Measurements from ENCODE around the gene RIT2.

RIT2 gene

GRCh38 chr18:42936289-42936688 is 179.2 kb downstream of the RIT2 start:
- Histone ChIP-seq H3K4me3 (replicated peaks; ENCODE audit: insufficient read depth, low read length) (no peak overlapping the region), H3K27ac (replicated peaks) (no peak overlapping the region), H3K27me3 (ENCODE audit: insufficient read depth, poor library complexity, severe bottlenecking) (no peaks in the 10 kb centered on the region)
- no peak for TF ChIP-seq GABPA (IDR thresholded peaks at IDR 0.05; ENCODE audit: low read depth)
- TF ChIP-seq, protein P1, sequence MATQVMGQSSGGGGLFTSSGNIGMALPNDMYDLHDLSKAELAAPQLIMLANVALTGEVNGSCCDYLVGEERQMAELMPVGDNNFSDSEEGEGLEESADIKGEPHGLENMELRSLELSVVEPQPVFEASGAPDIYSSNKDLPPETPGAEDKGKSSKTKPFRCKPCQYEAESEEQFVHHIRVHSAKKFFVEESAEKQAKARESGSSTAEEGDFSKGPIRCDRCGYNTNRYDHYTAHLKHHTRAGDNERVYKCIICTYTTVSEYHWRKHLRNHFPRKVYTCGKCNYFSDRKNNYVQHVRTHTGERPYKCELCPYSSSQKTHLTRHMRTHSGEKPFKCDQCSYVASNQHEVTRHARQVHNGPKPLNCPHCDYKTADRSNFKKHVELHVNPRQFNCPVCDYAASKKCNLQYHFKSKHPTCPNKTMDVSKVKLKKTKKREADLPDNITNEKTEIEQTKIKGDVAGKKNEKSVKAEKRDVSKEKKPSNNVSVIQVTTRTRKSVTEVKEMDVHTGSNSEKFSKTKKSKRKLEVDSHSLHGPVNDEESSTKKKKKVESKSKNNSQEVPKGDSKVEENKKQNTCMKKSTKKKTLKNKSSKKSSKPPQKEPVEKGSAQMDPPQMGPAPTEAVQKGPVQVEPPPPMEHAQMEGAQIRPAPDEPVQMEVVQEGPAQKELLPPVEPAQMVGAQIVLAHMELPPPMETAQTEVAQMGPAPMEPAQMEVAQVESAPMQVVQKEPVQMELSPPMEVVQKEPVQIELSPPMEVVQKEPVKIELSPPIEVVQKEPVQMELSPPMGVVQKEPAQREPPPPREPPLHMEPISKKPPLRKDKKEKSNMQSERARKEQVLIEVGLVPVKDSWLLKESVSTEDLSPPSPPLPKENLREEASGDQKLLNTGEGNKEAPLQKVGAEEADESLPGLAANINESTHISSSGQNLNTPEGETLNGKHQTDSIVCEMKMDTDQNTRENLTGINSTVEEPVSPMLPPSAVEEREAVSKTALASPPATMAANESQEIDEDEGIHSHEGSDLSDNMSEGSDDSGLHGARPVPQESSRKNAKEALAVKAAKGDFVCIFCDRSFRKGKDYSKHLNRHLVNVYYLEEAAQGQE (IDR thresholded peaks at IDR 0.05; ENCODE audit: insufficient replicate concordance, low read depth), result no peak
- TF ChIP-seq, protein P2, sequence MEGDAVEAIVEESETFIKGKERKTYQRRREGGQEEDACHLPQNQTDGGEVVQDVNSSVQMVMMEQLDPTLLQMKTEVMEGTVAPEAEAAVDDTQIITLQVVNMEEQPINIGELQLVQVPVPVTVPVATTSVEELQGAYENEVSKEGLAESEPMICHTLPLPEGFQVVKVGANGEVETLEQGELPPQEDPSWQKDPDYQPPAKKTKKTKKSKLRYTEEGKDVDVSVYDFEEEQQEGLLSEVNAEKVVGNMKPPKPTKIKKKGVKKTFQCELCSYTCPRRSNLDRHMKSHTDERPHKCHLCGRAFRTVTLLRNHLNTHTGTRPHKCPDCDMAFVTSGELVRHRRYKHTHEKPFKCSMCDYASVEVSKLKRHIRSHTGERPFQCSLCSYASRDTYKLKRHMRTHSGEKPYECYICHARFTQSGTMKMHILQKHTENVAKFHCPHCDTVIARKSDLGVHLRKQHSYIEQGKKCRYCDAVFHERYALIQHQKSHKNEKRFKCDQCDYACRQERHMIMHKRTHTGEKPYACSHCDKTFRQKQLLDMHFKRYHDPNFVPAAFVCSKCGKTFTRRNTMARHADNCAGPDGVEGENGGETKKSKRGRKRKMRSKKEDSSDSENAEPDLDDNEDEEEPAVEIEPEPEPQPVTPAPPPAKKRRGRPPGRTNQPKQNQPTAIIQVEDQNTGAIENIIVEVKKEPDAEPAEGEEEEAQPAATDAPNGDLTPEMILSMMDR (IDR thresholded peaks at IDR 0.05; ENCODE audit: insufficient read depth, low read length), result no peak
- no peak for TF ChIP-seq POLR2AphosphoS5 (IDR thresholded peaks at IDR 0.05; ENCODE audit: low read depth)
- DNase-seq (ENCODE audit: low read depth in 1 of 2, low spot score in 1 of 2), result no peak

DNA sequence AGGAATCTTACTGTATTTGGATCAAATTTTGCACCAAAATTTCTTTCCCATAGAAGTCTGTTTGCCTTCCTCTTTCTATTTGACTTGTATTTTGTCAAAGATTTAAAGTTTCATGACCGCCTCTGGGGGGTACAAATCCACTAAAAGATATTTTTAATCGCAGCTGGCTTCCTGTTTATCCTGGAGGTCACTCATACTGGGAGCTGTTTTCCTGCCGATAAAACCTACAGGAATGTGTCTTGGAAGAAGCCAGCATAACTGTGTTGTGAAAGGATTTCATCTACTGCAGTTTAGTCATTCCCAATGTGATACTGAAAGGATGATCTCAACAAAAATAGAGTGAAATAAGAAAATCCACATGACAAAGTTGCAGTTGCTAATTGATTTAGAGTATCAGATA is 184.0 kb downstream of the RIT2 start:
- TF ChIP-seq, protein P1 (IDR thresholded peaks at IDR 0.05; ENCODE audit: insufficient replicate concordance, low read depth), result no peak
- TF ChIP-seq, protein P2 (IDR thresholded peaks at IDR 0.05; ENCODE audit: insufficient read depth, low read length), result no peak
- TF ChIP-seq SPI1 (IDR thresholded peaks at IDR 0.05; ENCODE audit: borderline replicate concordance, low read depth) (no peak), POLR2AphosphoS5 (IDR thresholded peaks at IDR 0.05; ENCODE audit: low read depth) (no peak), GABPA (IDR thresholded peaks at IDR 0.05; ENCODE audit: low read depth) (no peak)
- no peak for DNase-seq (ENCODE audit: low read depth in 1 of 2, low spot score in 1 of 2)
- no peak overlapping the region for H3K27ac ChIP-seq (replicated peaks)
- H3K4me3 ChIP-seq (replicated peaks; ENCODE audit: insufficient read depth, low read length), result no peak overlapping the region
- peaks cover 2% of the 10 kb centered on the region for H3K27me3 ChIP-seq (ENCODE audit: insufficient read depth, poor library complexity, severe bottlenecking)

DNA sequence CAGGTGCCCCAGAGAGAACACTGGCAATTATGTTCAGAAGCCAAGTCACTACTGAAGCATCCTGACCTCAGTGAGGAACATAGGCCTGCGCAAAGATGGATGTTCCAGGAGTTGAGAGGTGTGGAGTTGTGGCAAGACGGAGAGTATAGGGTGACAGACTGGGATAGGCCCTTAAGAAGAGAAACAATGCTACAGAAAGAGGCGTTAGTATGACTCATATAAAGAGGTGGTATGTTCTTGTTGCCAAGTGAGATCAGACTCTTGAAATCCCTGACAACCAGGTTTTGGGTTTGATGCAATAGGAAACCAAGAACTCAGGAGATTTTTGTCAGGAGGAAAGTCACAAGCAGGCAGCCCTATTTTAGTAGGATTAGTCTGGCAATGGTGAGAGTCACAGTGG is 185.6 kb downstream of the RIT2 start:
- peaks cover 2% of the 10 kb centered on the region for H3K27me3 ChIP-seq (ENCODE audit: insufficient read depth, poor library complexity, severe bottlenecking)
- no peak overlapping the region for H3K27ac ChIP-seq (replicated peaks)
- TF ChIP-seq, protein P1 (IDR thresholded peaks at IDR 0.05; ENCODE audit: insufficient replicate concordance, low read depth), result no peak
- TF ChIP-seq SPI1 (IDR thresholded peaks at IDR 0.05; ENCODE audit: borderline replicate concordance, low read depth), result no peak
- TF ChIP-seq, protein P2 (IDR thresholded peaks at IDR 0.05; ENCODE audit: insufficient read depth, low read length), result no peak
- no peak for TF ChIP-seq POLR2AphosphoS5 (IDR thresholded peaks at IDR 0.05; ENCODE audit: low read depth)
- no peak for TF ChIP-seq GABPA (IDR thresholded peaks at IDR 0.05; ENCODE audit: low read depth)
- DNase-seq (ENCODE audit: low read depth in 1 of 2, low spot score in 1 of 2), result no peak
- H3K4me3 ChIP-seq (replicated peaks; ENCODE audit: insufficient read depth, low read length), result no peak overlapping the region

Measured in HL-60 (cell line).